Thoracic aorta (tissue), 2 donors: ENCODE results near the gene CARNS1. TPM values are rescaled to one million over a fixed set of nuclear protein-coding genes. Genes with fewer than 3 reads are reported as not detected.

Experiments used
- ATAC-seq: fragments of 150-250 bp; one replicate; pipeline ENCODE4 v1.8.0; 2017; ENCODE audit warnings: low read depth; ENCODE audit not compliant: insufficient number of reproducible peaks, low FRiP score
- DNase-seq: peaks from one replicate; pipeline ENCODE4 v3.0.0-alpha.2; 2020; ENCODE audit warnings: low spot score
- H3K27ac ChIP-seq, 2 donors: fragments of 200-600 bp; sonication (generic); 1 replicate in 1 of 2; 2 replicates in 1 of 2; pipeline ENCODE4 v1.5.1; 2016; ENCODE audit warnings: mild to moderate bottlenecking in 2 of 2, moderate library complexity in 2 of 2
- H3K27me3 ChIP-seq: fragments of 200-600 bp; sonication (generic); replicated peaks from 2 replicates; pipeline ENCODE4 v1.6.0; 2016; ENCODE audit warnings: mild to moderate bottlenecking; ENCODE audit not compliant: insufficient read depth
- H3K36me3 ChIP-seq: fragments of 200-600 bp; sonication (generic); one replicate; pipeline ENCODE4 v1.5.1; 2016
- H3K4me1 ChIP-seq, 2 donors: fragments of 200-600 bp; sonication (generic); 1 replicate in 1 of 2; 2 replicates in 1 of 2; pipeline versions ENCODE4 v1.5.1 to v1.6.0; 2016; ENCODE audit warnings: low read depth in 2 of 2, mild to moderate bottlenecking in 1 of 2; ENCODE audit not compliant: control insufficient read depth in 1 of 2
- H3K4me3 ChIP-seq: fragments of 200-600 bp; sonication (generic); 2 replicates; pipeline ENCODE4 v1.5.1; 2016; ENCODE audit warnings: mild to moderate bottlenecking
- H3K9me3 ChIP-seq: fragments of 200-600 bp; sonication (generic); 2 replicates; pipeline ENCODE4 v1.5.1; 2016
- total RNA-seq, 2 donors: library from RNA; depleted of rRNA; stranded (reverse); fragments of >200 nt; gene quantifications; one replicate each; pipeline versions ENCODE4 v1.1.0 to v1.2.3, GENCODE V29; 2016
- TF ChIP-seq, protein P1 (sequence below): fragments of 200-600 bp; sonication (generic); IDR thresholded peaks from one replicate; pipeline ENCODE4 v1.5.1; 2019; ENCODE audit warnings: antibody characterized with exemption

Gene CARNS1
- total RNA-seq, 2 donors from 2014 or later = 7.9 to 10.8 TPM

DNA sequence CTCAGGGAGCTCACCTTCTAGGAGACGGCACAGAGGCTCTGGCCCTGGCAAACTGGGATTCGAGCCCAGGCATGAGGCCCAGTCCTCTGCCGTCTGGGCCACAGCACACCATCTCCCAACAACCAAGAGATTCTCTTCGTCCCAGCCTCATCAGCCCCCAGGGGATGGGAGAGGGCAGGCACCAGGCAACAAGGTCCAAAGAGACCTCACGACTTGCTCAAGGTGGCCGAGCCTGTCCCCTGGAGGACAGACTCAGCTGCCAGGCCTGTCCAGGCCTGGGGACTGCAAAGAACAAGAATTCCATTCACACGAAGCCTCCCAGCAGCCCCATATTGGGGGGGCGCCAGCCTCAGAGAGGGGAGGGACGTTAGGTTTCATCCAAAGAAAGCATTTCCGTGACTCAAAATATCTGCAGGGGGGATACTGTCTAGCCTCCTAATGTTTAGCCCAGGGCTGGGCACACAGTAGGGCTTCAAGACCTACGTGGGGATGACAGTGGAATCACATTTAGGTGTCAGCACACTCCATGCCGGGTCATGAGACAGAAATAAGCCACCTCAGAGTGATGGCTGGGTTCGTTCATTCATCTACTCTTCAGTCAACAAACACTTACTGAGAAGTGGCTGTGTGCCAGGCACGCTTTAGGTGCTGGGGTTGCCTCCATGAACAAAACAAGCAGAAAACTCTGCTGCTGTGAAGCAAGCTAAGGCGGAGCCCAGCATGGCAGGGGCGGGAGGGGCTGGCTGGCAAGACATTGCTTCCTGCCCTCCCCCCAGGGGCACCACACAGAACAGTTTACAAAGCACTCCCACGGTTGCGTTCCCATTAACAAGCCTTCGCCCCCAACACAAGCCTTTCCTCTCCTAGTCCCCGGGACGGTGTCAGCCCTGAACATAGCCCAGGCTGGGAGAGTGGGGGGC lies 1.2 kb downstream of the CARNS1 start:
- ATAC-seq = no peak
- no peak overlapping the region for H3K4me3 ChIP-seq
- TF ChIP-seq, protein P1, sequence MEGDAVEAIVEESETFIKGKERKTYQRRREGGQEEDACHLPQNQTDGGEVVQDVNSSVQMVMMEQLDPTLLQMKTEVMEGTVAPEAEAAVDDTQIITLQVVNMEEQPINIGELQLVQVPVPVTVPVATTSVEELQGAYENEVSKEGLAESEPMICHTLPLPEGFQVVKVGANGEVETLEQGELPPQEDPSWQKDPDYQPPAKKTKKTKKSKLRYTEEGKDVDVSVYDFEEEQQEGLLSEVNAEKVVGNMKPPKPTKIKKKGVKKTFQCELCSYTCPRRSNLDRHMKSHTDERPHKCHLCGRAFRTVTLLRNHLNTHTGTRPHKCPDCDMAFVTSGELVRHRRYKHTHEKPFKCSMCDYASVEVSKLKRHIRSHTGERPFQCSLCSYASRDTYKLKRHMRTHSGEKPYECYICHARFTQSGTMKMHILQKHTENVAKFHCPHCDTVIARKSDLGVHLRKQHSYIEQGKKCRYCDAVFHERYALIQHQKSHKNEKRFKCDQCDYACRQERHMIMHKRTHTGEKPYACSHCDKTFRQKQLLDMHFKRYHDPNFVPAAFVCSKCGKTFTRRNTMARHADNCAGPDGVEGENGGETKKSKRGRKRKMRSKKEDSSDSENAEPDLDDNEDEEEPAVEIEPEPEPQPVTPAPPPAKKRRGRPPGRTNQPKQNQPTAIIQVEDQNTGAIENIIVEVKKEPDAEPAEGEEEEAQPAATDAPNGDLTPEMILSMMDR = no peak
- H3K36me3 ChIP-seq = no peaks in the 10 kb centered on the region
- H3K4me1 ChIP-seq = peaks cover 23 to 55% of the 10 kb centered on the region in 2 donors
- DNase-seq = peak; percentile 41
- no peaks in the 10 kb centered on the region for H3K27me3 ChIP-seq
- peak overlapping the region; percentile 66 to 90 for H3K27ac ChIP-seq
- no peaks in the 10 kb centered on the region for H3K9me3 ChIP-seq

DNA sequence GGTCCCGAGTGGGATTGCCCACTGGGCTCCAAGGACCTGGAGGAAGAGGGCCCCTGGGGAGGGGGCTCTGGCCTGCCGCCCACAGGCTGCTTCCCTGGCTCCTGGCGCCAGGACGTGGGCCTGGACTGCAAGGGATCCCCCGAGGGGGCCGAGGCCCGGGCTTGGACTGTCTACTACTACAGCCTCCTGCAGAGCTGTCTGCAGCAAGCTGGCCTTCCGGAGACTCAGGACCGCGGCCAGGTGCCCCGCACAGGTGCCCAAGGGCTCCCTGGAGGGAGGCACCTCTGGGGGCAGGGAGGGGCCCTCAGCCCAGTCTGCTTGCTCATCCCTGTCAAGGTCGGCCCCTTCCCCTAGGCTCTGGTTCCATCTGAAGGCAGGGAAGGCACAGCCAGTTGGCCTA lies 1.9 kb downstream of the CARNS1 start:
- peak overlapping the region; percentile 66 to 90 for H3K27ac ChIP-seq
- H3K4me3 ChIP-seq = no peak overlapping the region
- DNase-seq = no peak
- no peaks in the 10 kb centered on the region for H3K9me3 ChIP-seq
- no peaks in the 10 kb centered on the region for H3K36me3 ChIP-seq
- no peaks in the 10 kb centered on the region for H3K27me3 ChIP-seq
- ATAC-seq = no peak
- TF ChIP-seq, protein P1 = no peak
- peaks cover 23 to 55% of the 10 kb centered on the region in 2 donors for H3K4me1 ChIP-seq

GRCh38 chr11:67418476-67419281 lies 3.2 kb downstream of the CARNS1 start:
- Histone ChIP-seq H3K9me3 (no peaks in the 10 kb centered on the region), H3K4me3 (peak overlapping the region; percentile 6), H3K27ac (peak overlapping the region; percentile 66 to 90), H3K4me1 (peaks cover 23 to 55% of the 10 kb centered on the region in 2 donors), H3K27me3 (no peaks in the 10 kb centered on the region), H3K36me3 (no peaks in the 10 kb centered on the region)
- DNase-seq = no peak
- TF ChIP-seq, protein P1 = no peak
- ATAC-seq = no peak

- no peaks in the 10 kb centered on the region for H3K27me3 ChIP-seq
- peak overlapping the region; percentile 6 for H3K4me3 ChIP-seq
- H3K27ac ChIP-seq = peak overlapping the region; percentile 78 to 90
- peaks cover 23 to 55% of the 10 kb centered on the region in 2 donors for H3K4me1 ChIP-seq
- DNase-seq = no peak
- TF ChIP-seq, protein P1 = no peak
- no peaks in the 10 kb centered on the region for H3K36me3 ChIP-seq
- ATAC-seq = no peak
- H3K9me3 ChIP-seq = no peaks in the 10 kb centered on the region
Measured at GRCh38 chr11:67419325-67420049, 4.0 kb downstream of the CARNS1 start.
